Stimulated activated CD4-positive, alpha-beta T cell treated with anti-CD3 and anti-CD28 coated beads, Interleukin-4, amount 100 ng/mL, for 1 hour (primary cell): ENCODE results near the gene VDAC2.

Experiments used
- DNase-seq: peaks from one replicate; pipeline ENCODE4 v3.0.0-alpha.2; 2020

VDAC2 gene

DNA sequence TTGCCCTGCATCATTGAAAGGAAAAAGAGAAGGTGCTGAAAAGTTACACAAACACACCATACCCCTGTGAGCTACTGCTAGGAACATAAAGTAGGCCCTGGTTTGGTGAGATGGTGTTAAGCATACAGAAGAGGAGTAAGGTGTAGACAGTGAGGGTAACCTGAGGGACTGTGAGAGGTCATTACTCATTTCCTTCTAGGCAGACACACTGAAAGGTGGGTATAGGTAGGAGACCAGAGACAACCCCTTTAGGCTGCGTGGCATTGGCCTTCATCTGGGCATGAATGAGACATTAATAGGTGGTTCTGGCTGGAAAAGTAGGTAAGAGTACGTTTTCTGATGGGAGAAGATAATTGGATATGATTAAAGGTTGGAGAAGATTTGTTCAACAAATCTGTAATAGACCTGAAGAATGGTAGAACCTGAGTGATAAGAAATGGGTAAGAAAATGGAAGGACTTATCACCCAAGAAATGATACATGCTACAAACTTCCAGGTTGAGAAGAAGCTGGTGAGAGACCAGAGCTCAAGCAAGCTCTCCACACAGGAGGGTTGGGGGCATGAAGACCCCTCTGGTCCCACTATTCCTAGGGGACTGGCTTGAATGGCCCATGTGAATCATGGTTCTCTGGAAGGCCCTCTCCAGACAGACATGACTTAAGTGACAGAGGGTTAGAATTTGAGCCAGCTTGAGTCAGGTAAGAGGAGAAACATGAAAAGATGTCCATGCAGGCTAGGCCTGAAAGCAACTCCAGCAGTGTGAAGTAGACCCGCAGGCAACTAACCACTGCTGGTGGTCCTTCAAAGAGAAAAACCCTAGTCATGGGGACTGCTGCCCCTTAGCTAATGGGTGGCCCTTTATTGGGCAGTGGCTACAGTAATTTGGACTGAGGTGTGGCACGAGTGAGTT, 21.3 kb downstream of the VDAC2 start:
- no peak for DNase-seq

DNA sequence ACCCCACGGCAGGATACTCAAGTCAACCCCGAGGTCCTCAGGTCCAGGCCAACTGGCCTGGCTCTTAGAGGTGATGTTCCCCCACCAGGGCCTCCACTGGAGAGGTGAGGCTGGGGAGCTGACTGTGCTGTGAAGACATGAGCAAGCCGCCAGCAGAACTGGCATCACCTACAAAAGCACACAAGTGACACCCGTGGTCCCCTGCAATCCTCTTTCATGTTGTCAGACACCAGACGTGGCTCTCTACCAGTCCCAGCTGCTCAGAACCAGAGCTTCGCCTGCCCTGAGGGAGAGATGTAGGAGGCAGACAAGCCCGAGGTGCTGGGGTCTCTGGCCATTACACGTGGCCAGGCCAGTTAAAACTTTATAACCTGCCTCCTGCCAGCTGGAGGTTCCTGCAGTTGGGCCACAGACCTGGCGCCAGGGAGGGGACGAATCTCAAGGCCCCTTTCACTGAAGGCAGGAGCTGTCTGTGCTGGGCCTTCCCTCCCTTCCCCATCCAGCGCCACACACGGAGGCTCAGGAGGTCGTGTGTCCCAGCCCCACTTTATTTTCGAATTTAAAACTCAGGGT, 22.9 kb downstream of the VDAC2 start:
- DNase-seq: no peak

DNA sequence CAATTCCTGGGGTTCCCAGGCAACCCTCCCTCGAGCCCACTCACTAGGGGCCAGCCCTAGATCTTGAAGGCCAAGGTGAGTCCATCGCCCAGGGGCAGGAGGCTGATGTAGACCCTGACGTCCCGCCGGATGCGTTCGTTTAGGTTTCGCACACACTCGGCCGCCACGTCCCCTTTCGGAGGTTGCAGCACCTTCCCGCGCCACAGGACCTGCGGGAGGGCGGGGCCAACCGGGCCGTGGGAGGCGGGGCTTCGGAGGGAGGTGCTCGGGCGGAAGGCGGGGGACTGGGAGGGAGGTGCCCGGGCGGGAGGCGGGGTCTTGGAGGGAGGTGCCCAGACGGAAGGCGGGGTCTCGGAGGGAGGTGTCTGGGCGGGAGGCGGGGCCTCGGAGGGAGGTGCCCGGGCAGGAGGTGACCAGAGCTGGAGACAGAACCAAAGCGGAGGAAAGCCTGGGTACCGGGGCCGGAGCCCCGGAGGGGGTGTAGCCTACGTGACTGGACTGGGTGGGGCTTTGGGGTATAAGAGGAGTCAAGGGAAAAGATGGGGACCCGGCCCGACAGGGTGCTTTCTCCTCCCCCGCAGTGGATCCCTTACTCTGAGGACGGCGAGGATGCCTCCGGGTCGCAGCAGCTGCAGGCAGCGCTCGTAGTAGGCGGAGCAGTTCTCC, 23.6 kb downstream of the VDAC2 start:
- peak; percentile 98 for DNase-seq

DNA sequence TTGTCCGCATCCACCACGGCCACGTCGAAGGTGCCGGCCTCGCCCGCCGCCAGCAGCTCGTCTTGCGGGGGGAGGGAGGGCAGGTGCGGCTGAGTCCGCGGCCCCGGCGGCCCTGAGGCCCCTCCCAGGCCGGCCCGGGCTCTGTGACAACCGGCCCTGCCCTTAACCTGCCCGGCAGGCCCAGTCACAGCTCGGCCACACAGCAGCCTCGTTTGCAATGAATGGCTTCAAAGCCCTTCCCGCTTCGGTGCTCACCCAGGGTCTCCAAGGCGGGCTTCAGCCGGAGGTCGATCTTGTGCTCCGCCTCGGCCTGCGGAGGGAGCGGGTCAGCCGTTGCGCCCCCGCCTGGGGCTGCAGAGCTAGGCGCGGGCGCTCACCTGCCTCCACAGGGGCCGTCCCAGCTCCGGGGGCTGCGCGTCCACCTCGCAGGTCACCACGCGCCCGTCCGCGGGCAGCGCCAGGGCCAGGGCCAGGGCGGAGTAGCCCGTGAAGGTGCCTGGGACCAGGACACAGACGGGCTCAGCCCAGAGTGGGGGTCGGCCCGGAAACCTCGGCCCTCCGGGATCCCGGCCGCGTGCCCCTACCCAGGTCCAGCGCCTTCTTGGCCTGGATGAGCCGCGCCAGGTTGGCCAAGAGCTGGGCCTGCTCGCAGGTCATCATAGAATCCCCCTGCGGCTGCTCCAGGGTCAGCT, 24.2 kb downstream of the VDAC2 start:
- no peak for DNase-seq

DNA sequence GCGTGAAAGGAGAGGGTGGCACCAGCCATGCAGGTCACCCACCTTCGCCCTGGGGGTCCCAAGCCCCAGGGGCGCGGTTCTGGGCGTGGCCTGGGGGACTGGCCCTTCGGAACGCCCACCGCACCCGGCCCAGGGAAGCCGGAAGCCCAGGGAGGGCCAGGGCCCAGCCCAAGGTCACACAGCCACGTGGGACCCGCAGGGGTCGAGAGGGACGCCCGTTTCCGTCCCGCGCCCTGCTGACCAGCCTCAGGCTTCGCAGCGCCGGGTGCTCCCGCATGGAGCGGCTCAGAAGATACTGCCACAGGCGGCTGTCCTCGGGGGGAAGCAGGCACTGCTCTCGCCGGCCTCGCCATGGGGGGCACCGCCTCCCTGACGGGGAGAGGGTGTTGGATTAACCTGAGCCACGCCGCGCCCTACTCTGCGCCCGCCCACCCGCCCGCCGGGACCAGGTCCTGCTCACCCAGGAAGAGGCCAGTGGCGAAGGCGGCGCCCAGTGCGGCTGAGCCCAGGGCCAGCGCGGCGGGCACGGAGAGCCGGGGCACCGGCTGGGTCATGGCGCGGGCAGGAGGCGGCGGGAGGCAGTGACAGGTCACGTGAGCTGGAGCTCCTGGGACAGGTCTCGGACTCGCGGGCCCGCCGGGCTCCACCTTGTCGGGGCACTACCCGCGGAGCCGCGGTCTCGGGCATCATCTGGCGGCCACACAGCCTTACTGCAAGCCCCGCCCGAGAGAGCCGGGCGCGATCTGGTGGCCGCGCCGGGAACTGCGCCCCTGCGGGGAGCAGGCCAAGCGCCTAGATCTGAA, 25.0 kb downstream of the VDAC2 start, which contains the start of gene COMTD1:
TSS of gene COMTD1 (minus strand) at position 583 of the 803 bp plus-strand sequence. CDS start at position 554, 29 bp downstream.
- peak; percentile 93 for DNase-seq

DNA sequence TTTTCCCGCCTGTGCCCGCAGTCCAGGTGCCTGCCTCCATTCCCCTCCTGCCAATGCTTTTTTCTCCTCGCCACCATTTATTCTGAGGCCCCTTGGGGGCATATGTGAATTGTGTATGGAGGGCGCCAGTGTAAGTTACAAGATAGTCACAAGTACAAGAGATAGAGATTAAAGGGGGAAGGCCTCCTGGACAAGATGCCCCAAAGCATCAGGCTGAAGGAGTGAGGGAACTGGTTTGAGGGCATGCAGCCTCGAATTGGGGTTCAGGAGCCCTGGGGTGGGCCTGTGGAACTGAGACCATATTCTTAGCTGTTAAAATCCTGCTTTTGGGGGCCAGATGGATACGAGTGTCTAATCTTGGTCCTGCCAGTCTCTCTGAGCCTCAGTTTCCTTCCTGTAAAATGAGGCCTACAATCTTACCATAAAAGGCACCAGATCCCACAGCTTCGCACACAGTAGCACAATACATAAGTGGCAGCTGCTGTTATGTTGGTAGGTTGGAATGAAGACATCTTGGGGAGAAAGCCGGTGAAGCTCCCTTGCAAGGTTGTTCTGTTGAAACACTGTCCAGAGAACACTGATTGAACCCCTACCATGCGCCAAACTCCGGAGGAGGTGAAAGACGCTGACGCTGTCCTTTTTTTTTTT, 25.7 kb downstream of the VDAC2 start:
- no peak for DNase-seq

DNA sequence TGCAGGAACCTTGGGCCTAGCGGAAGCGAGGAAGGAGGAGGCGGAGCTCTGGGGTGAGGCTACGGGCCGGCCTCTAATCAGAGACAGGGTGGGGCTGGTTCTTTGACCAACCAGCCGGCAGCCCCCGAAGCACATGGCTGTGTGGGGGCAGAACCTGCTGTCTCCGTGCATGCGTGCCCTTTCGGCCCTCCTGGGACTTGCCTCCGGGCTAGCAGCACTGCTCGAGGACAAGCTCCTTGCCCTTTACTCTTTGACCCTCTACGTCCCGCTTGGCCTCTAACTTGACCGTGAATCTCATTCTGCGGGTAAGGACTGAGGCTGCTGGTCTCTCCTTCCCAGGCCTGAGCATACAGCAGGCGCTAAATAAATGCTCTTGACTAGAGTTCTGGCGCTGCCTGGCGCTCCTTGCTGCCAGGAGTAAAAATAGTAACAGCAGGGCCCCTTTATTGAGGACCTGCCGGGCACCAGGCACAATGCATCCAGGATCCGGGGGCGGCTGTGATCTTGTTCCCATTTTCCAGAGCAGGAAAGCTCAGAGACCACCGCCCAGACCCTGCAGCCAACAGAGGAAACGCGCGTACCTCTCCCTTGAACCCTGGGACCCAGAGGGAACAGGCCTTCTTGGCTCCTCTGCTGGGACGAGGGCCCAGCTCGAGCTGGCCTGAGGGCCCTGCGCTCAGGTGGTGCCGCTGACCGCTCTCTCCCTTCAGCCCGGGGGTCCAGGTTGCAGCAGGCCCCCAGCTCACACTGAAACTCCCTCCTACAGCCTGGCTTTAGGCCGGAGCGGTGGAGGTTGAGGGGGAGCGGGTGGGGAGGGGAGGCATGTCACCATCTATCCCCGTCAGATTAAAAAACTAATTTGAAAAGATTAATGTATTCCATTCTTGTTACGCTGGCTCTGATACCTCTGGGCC, 27.8 kb downstream of the VDAC2 start:
- DNase-seq: no peak

DNA sequence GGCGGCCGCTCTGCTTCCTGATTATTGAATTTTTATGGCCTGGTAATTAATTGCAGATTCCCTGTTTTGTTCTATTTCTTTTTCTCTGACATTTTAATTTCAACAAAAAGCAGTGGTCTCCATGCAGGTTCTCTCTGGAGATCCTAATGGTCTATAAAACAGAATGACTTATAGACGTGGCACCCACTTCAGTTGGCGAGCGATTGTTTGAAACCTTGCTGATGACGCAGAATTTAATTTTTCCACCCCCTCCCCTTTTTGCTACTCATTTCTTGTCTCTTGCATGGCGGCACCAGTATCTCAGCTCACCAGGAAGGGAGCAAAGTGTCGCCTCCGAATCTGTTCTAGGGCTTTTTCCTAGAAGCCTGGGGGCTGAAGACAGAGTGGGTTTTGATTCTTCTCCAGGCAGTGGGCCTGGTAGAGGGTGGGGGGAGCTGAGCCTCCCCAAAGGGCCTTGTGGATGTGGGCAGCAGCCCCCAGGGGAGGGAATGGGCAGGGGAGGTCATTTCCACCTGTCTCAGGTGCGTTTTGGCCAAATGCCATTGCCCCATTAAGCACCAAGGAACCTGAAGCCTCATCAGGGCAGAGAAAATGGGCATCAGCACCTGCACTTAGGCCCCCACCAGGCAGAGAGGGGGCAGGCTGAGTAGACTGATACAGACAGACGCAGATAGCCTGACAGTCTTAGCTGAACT, 28.6 kb downstream of the VDAC2 start:
- no peak for DNase-seq

DNA sequence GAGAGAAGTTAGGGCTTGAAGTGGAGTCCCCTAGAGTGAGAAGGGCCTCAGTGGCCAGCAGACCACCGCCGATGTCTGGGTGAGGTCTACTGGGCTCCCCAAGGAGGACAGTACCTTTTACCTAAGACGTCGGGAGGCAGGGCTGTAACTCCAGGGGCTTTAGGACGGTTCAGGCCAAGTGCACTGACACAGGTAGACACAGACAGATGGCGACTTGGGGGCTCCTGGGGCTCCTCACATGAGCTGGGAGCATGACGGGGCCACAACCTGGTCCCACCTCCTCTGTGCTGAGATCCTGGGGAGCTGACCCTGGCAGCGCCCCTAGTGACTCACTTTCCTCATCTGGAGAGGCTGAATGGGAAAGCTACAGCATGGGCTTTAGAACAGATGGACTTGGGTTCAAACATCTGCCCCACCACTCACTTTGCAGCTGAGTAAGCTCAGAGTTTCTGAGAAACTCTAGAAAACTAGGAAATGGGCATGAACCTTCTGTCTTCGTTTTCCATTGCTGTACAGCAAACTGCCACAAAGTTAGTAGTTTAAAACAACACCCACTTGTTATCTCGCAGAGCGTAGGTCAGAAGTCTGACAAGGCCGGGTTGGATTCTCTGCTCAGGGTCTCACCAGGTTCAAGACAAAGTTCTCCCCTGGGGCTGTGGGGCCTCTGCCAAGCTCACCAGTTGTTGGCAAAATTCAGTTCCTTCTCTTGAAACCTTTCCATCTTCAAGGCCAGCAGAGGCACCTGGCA, 29.9 kb downstream of the VDAC2 start:
- DNase-seq: no peak

DNA sequence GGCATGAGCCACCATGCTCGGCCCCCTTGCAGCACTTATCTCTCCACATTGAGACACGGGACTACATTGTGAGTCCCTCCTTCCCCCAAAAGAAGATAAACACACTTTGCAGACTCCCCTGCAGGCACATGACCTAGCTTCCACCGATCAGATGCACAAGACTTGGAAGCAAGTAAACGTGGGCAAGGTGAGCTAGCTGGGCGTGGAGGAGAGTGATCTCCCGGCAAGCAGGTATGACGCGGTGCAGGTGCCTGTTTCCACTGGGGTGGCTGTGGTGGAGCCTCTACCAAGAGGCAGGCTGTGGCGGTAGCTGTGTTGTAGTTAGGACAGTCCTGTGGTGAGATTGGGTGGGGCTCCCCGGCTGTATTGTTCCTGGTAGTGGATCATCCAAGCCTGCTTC, 32.8 kb downstream of the VDAC2 start:
- DNase-seq: no peak

DNA sequence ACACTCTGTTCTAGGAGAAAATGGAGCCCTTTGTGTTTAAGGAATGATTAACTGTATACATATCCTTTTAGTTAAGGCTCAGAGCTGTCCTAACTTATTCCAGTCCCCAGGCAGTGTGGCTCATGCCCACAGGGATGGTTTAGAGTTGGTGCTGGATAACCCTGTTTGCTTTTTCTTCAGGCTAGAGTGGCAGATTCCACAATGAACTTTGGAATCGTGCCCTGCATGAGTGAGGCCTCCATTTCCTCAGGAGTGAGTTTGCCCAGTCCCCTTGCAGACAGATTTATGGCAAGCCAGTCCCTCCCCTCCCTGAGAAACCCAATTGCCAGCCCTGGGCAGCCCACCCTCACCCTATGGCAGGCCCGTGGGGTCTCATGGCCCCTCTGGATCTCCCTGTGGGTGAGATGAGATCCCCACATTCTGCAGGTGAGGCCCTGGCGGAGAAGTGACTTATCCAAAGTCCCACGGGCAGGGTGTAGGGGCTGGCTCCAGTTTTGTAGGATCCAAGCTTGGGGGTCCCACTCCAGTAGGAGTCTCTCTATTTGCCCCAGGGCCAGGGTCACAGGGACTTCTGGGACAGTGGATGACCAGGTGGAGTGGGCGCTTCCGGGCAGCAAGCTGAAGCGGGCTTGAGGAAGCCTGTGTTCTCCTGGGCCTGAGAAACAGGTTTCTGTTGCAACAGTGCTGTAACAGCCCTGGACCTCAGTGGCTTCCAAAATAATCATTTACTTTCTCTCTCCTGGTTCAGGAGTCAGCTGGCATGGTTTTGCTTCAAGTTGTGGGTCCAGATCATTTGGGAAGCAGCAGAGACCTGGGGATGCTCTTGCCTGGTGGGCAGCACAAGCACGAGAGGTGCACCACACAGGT, 34.1 kb downstream of the VDAC2 start:
- no peak for DNase-seq

DNA sequence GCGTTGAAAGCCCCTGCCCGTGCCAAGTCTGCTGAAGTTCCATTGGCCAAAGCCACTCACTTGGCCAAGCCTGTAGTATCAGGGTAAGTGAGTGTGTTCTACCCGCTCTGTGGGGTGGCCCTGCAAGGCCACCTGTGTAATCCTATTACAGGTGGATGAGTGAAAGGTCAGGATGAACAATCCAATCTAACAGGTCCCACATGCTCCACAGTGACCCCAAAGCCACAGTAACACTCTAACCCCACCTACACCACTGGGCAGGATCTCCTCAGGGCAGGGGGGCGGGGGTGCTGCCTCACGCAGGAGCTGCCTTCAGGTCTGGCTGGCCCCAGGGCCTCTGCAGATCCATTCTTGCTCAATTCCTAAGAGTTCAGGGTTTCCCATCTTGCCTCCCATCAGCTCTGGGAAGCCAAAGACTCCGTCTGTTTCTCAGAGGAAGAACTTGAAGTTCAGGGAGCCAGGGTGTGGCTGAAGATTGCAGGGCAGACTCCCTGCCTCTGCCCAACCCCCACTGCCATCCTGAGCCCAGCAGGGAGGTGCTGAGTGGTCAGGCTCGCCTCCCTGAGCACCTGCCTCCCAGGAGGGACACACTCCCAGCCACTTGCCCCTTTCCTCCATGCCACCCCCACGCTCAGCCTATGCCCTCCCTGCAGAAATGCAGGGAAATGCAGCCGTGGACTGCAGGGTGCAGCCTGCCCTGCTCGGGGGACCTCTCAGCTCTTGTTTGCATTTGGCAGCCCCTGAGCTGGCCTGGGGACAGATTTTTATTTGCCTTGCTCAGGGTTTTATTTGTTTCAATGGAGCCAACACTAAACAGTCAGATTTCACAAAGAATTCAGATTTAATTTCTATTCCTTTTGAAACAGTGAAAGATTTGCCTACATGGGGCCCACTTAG, 35.0 kb downstream of the VDAC2 start:
- DNase-seq: no peak

DNA sequence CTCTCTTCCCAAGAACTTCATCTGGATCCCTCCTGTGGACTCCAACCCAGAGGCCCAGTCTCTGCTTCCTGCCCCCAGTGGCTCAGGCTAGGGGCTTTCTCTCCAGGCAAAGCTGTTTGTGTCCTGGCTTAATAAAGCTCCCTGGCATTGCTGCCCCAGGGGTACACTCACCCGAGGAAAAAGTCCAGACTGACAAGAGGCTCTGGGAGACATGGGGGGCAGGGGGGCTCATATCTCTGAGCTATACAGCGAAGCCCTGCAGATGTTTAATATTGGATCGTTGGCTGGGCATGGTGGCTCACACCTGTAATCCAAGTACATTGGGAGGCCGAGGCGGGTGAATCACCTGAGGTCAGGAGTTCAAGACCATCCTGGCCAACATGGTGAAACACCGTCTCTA, 35.9 kb downstream of the VDAC2 start:
- DNase-seq: no peak

DNA sequence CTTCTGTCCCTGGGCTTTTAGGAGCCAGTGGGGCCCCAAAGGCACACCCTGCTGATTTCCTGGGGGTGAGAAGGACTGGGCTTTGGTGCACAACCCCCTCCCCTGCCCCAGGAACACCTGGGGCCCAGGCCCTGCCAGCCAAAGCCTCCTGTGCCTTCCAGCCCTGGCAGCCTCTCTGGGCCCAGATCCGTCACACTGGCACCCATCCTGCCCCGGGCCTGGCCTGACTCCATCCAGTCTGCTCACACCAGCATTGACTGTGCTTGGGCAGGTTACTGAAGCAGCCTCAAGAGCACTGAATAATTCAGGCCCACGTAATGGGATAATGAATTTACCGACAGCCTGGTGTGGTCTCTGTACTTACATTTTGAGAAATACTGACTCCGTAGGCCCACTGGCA, 37.2 kb downstream of the VDAC2 start:
- no peak for DNase-seq

DNA sequence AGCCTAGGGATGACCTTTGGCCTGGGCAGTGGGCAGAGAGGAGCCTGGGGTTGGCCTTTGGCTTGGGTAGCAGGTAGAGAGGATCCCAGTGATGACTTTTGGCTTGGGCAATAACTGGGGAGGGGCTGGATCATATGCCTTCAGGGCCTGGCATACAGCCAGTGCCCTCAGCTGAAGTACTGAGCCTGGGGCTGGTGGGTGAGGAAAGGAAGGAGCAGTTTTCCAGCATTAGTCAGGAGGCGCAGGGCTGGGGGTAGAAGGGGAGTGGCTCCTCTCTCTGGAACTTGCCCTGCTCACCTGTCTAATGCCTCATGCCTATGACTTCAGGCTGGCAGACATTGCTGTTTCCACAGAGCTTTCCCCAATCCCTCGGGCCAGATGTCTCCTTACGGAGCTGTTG, 40.3 kb downstream of the VDAC2 start:
- DNase-seq: no peak

DNA sequence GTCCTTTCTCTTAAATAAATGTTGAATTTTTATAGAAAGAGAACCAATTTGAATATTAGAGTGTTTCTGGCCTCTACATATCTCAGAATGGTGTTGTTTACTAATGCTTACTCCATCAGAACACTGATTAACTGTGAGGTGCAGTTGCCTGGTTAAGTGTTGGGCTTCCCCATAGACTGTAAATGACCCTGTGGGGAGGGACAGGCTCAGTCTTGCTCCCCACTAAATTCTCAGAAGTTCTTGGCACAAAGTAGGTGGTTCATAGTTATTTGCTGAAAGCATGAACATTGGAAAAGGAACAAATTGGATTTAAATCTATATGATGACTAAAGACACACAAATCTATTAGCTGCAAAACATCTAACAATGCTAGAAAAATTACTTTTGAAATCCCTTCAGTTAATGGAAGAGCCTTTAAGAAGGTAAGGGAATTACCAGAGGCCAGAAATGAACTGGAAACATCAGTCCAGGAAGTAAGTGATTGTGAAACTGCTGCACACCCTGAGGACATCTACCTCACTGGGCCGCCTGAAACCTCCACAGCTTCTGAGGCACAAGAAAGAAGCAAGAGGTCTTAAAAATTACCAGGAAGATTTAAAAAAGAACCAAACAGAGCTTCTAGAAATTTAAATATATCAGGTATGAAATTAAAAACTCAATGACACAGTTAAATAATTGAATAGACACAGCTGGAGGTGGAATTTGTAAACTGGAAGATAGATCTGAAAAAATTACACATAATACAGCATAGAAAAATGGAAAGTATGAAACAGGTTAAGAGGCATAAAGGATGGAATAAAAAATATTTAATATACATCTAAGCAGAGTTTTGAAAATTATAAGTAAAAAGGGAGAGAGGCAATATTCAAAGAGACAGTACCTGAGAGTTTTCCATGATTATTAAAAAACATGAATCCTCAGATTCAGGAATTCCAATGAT, 43.0 kb downstream of the VDAC2 start:
- no peak for DNase-seq
